GM12891 (cell line): ENCODE results near the gene DHRSX.
A peak's percentile ranks its signal among the peaks of the same experiment; 100 is the strongest.
"Not testable (repeated sequence)": the region's sequence is repeated elsewhere in the genome, so short reads cannot be mapped to it uniquely, and the experiment has no call there.

Experiments
- DNase-seq: peaks from one replicate; pipeline ENCODE4 v3.0.0; 2011; ENCODE audit warnings: low spot score; ENCODE audit not compliant: insufficient read length
- FAIRE-seq: peaks from 2 replicates; lab custom pipeline; 2011; peaks lifted over from hg19 to GRCh38; lab: Jason Lieb, UNC
- PAX5 ChIP-seq: IDR thresholded peaks from 2 replicates; pipeline ENCODE4 v1.6.1; 2011; ENCODE audit warnings: low read length, moderate library complexity, mild to moderate bottlenecking; ENCODE audit not compliant: insufficient read depth, severe bottlenecking
- POLR2A ChIP-seq: IDR thresholded peaks from 2 replicates; pipeline ENCODE4 v1.6.1; 2011; ENCODE audit warnings: low read depth, low read length, control low read depth
- POLR2AphosphoS5 ChIP-seq: IDR thresholded peaks from 2 replicates; pipeline ENCODE4 v1.6.1; 2011; ENCODE audit warnings: low read depth, low read length, control low read depth
- POU2F2 ChIP-seq: IDR thresholded peaks from 2 replicates; pipeline ENCODE4 v1.6.1; 2011; ENCODE audit warnings: low read depth, mild to moderate bottlenecking, control low read depth, low read length, moderate library complexity
- SPI1 ChIP-seq: IDR thresholded peaks from 2 replicates; pipeline ENCODE4 v1.6.1; 2011; ENCODE audit warnings: low read depth, low read length, control low read depth
- TAF1 ChIP-seq: IDR thresholded peaks from 2 replicates; pipeline ENCODE4 v1.6.1; 2011; ENCODE audit warnings: low read depth, low read length, control low read depth

DHRSX gene

DNA sequence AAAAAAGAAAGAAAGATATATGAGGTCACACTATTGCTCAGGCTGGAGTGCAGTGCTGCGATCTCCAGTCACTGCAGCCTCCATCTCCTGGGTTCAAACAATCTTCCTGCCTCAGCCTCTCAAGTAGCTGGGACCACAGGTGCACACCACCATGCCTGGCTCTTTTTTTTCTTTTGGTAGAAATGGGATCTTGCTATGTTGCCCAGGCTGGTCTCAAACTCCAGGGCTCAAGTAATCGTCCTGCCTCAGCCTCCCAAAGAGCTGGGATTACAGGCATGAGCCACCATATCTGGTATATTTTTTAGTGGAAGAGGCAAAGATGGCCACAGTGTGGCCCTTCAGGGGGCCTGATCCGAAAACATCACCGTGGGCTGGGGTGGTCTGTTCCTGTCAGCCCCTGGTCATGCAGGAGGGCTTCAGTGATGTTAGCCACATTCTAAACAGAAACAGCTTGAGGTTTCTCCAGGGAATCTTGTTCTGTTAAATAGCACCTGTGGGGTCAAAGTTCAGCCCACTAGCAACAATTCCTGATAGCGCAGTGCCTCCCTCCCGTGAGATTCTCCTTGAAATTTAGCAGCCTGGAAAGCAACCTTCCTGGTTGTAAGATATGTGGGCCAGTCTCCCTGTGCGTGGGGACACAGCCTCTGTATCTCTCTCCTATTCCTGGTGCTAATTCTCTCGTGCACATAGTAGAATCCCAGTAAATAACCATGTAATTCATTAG lies 7.3 kb upstream of the DHRSX start:
- no peak for DNase-seq
- FAIRE-seq, result no peak
- no peak for TF ChIP-seq PAX5
- no peak for TF ChIP-seq POLR2A

- FAIRE-seq (no peak), DNase-seq (no peak)
- TF ChIP-seq POLR2A, result no peak
- TF ChIP-seq POU2F2, result no peak
- TF ChIP-seq TAF1, result no peak
- no peak for TF ChIP-seq POLR2AphosphoS5
- no peak for TF ChIP-seq SPI1
- TF ChIP-seq PAX5, result no peak
Observed at GRCh38 chrX:2507196-2507595, 6.4 kb upstream of the DHRSX start.

DNA sequence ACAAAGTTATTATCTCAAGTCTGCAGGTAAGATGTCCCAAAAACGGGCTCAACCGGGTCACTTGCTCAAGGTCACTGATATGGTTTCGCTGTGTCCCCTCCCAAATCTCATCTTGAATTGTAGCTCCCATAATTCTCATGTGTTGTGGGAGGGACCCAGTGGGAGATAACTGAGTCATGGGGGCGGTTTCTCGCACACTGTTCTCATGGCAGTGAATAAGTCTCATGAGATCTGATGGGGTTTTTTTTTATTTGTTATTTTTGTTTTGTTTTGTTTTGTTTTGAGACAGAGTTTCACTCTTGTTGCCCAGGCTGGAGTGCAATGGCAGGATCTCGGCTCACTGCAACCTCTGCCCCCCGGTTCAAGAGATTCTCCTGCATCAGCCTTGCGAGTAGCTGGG lies 4.6 kb upstream of the DHRSX start:
- DNase-seq, FAIRE-seq: not testable (repeated sequence)

DNA sequence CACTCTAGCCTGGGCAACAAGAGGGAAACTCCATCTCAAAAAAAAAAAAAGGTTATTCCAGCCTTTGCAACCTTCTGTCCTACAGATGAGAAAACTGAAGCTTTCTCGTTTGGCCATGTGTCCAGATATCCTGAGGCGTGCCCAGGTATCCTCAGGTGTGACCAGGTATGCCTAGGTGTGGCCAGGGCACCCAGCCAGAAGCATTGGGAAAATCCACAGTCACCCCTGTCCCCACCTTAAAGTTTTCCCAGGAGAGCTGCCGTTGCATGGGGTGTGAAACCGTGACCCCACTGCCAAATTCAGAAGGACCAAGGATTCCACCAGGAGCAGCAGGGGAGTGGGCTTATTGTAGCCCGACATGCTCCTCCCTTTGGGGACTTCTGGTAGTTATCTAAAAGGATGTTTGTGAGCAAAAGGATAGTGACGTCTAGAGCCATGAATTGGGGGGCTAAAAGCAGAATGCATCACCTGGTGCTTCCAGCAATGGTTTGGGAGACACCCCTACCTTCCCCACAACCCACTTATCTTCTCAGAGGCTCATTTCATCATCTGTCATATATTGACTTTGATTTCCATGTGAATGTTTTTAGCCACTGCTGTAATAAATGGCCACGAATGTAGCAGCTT lies 4.0 kb upstream of the DHRSX start:
- DNase-seq (no peak), FAIRE-seq (no peak)
- TF ChIP-seq POLR2A (no peak), SPI1 (no peak), POU2F2 (no peak), TAF1 (no peak), POLR2AphosphoS5 (no peak), PAX5 (no peak)

DNA sequence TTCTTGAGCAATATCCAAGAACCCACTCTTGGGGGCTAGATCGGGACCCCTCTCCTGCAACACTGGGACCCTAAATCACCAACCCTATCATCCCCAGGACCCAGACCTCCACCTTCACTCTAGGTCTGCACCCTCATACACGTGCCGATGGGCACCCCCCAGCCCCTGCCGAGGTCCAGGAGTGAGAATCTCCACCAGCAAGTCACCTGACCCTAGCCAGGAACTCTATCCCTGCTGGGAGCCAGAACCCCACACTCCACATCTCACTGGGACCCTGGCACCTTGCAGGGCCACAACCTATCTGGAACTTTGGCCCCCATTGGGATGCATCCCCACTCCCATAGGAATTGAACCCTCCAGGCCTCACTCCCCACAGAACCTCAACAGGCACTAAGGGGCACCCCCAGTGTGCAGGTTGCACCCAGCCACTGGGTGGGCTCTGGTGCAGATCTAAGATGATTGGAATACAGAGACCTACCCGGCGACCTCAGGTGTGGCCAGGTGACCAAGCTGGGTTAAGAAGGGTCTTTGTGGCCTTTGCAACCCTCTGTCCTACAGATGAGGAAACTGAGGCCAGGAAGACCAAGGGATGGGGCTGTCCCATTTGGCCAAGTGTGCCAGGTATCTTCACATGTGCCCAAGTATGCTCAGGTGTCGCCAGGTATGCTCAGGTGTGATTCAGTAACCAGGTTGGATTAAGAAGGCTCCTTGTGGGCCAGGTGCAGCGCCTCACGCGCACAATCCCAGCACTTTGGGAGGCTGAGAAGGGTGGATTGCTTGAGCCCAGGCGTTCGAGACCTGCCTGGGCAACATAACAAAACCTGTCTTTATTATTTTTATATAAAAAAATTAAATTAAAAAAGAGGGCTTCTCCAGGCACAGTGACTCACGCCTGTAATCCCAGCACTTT lies 3.1 kb upstream of the DHRSX start:
- TF ChIP-seq PAX5 (no peak), POLR2AphosphoS5 (no peak), TAF1 (no peak)
- DNase-seq, result no peak
- FAIRE-seq, result no peak

DNA sequence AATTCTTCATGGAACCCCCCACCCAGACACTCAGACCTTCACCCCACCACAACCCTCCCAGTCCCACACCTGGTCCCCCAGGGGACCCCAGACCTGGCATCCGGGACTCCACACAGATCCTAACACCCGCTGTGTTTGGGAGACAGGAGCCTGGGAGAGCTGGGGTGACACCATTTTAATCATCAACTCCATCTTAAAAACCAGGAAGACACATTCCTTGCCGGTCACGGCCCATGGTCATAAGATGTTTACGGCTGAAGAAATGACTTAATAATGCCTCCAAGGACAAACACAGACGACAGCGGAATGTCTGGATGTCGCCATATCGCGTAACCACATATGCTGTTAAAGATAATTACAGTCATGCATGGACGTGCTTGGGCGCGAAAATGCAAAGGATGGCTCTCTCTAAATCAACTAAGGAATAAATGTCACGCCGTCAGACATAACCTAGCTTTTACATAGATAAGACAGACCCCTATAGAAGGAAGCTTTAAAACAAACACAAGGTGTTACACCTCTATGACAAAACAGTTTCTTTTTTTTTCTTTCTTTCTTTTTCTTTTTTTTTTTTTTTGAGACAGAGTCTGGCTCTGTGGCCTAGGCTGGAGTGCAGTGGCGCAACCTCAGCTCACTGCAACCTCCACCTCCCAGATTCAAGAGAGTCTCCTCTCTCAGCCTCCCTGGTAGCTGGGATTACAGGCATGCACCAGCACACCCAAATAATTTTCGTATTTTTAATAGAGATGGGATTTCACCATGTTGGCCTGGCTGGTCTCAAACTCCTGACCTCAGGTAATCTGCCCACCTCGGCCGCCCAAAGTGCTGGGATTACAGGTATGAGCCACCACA lies 2.1 kb upstream of the DHRSX start:
- FAIRE-seq, result peak; percentile 51
- DNase-seq, result no peak

DNA sequence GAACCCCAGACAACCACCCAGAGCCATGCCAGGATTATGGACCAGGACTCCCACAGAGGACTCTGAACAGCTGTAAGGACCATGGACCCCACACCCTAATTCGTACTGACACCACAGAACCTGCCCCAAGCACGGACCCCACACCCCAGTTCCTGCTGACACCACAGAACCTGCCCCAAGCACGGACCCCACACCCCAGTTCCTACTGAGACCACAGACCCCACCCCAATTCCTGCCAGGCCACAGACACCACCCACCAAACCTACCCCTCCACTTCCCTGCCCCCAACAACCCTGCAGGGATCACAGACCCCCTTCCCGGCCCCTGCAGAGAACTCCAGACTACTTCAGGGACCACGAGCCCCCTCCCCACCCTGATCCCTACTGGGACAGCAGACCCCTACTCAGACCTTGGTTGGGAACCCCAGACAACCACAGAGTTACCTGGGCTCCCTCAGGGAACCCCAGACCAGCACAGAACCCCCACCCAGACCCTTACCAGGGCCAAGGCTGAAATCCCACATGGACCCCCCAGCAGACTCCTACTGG lies 1.4 kb upstream of the DHRSX start:
- DNase-seq (no peak), FAIRE-seq (no peak)
- TF ChIP-seq PAX5 (no peak), TAF1 (no peak), POLR2AphosphoS5 (no peak), SPI1 (no peak), POU2F2 (no peak), POLR2A (no peak)

More for the DNA sequence above, 2.1 kb upstream of the DHRSX start:
- TF ChIP-seq TAF1 (no peak), POLR2AphosphoS5 (no peak), PAX5 (no peak), POLR2A (no peak), SPI1 (no peak), POU2F2 (no peak)

DNA sequence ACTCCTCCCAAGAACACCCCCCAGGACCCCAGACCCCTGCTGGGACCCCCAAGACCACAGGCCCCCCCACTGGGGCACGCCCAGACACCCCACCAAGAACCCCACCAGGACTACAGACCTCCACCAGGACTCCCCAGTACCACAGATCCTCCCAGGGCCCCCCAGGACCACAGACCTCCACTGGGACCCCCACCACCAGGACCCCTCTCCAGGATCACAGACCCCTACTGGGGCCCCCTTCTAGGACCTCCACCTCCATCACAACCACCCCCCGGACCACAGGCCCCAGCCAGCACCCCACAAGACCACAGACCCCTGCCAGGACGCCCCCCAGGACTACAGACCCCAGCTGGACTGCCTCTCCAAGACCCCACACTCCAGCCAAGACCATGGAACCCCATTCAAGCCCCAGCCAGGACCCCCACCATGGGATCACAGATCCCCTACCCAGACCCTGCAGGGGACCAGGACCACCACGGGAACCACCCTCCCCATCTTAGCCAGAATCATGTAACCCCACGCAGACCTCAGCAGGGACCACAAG lies 855 bp upstream of the DHRSX start:
- TF ChIP-seq POLR2AphosphoS5 (no peak), SPI1 (no peak), POLR2A (no peak)
- FAIRE-seq (no peak), DNase-seq (no peak)

GRCh38 chrX:2500091-2500802 lies 529 bp downstream of the DHRSX start:
- FAIRE-seq (no peak), DNase-seq (no peak)
- TF ChIP-seq POLR2A (no peak), SPI1 (no peak), PAX5 (no peak), POLR2AphosphoS5 (no peak; the same call in 1 of the 2 replicates), TAF1 (no peak), POU2F2 (no peak)
